GM19193 (cell line): ENCODE results near the gene MESP1.
A peak's percentile ranks its signal among the peaks of the same experiment; 100 is the strongest.

Source experiments
- POLR2A ChIP-seq: IDR thresholded peaks from 4 replicates; pipeline ENCODE4 v1.6.1; 2011; ENCODE audit not compliant: insufficient read depth, insufficient read length; ENCODE audit errors: extremely low read depth

Gene MESP1

GRCh38 chr15:89783861-89784685, 33.0 kb upstream of the MESP1 start:
- TF ChIP-seq POLR2A, result no peak

GRCh38 chr15:89783111-89783860, 32.2 kb upstream of the MESP1 start:
- no peak for TF ChIP-seq POLR2A

- no peak for TF ChIP-seq POLR2A
Measured at GRCh38 chr15:89781891-89782618, 31.0 kb upstream of the MESP1 start.

GRCh38 chr15:89781055-89781454, 30.0 kb upstream of the MESP1 start:
- peak; percentile 30 for TF ChIP-seq POLR2A

GRCh38 chr15:89780601-89781000, 29.6 kb upstream of the MESP1 start:
- TF ChIP-seq POLR2A, result no peak

GRCh38 chr15:89778861-89779260, 27.8 kb upstream of the MESP1 start:
- TF ChIP-seq POLR2A, result no peak

- TF ChIP-seq POLR2A, result no peak
Measured at GRCh38 chr15:89777782-89778380, 26.8 kb upstream of the MESP1 start.

GRCh38 chr15:89777073-89777751, 26.2 kb upstream of the MESP1 start:
- no peak for TF ChIP-seq POLR2A

GRCh38 chr15:89776274-89777072, 25.4 kb upstream of the MESP1 start, which contains the start of gene MESP2:
TSS of gene MESP2 (plus strand) at chr15:89776332. CDS start at chr15:89776358, 26 bp downstream.
- no peak for TF ChIP-seq POLR2A

- no peak for TF ChIP-seq POLR2A
Measured at GRCh38 chr15:89775815-89776214, 24.8 kb upstream of the MESP1 start.

- TF ChIP-seq POLR2A, result no peak
Measured at GRCh38 chr15:89774492-89774891, 23.4 kb upstream of the MESP1 start.

GRCh38 chr15:89772932-89773583, 22.0 kb upstream of the MESP1 start:
- TF ChIP-seq POLR2A, result no peak

GRCh38 chr15:89770041-89770440, 19.0 kb upstream of the MESP1 start:
- no peak for TF ChIP-seq POLR2A
